Measurements from ENCODE around the gene IL19. TPM values are rescaled to one million over a fixed set of nuclear protein-coding genes. Genes with fewer than 3 reads are reported as not detected.

IL19 gene
- total and polyA plus RNA-seq, 2 donors (not counting 3 experiments of a cell fraction or from before 2014, with no cell fraction given), result not detected

- Histone ChIP-seq H4K20me1 (replicated peaks; ENCODE audit: control insufficient read depth, extremely low read depth, insufficient read depth, low read length) (no peaks in the 10 kb centered on the region), H3K9ac (replicated peaks; ENCODE audit: extremely low read depth, insufficient read depth, low read length) (no peak overlapping the region), H3K4me2 (ENCODE audit: insufficient read depth, low read length) (no peak overlapping the region), H3K4me3 (replicated peaks in 1 of 3; ENCODE audit: insufficient read depth in 1 of 3, low read depth in 1 of 3, low read length in 3 of 3) (no peak overlapping the region), H3K27ac (ENCODE audit: insufficient read depth, low read depth, low read length) (no peak overlapping the region), H3K9me1 (replicated peaks; ENCODE audit: control insufficient read depth, extremely low read depth, insufficient read depth, low read length) (no peaks in the 10 kb centered on the region), H2AFZ (ENCODE audit: low read depth, low read length) (no peak overlapping the region), H3K79me2 (ENCODE audit: control insufficient read depth, insufficient read depth, low read length) (no peaks in the 10 kb centered on the region), H3K9me3 (replicated peaks; ENCODE audit: control insufficient read depth, insufficient read depth, low read length) (no peaks in the 10 kb centered on the region), H3K27me3 (ENCODE audit: control insufficient read depth in 2 of 2, insufficient read depth in 2 of 2, low read length in 2 of 2) (peaks cover 2 to 3% of the 10 kb centered on the region in 2 experiments), H3K36me3 (ENCODE audit: control insufficient read depth in 2 of 2, extremely low read depth in 1 of 2, insufficient read depth in 2 of 2, low read length in 2 of 2) (no peaks in the 10 kb centered on the region), H3K4me1 (ENCODE audit: control insufficient read depth, extremely low read depth, insufficient read depth, low read length) (no peaks in the 10 kb centered on the region)
- intact Hi-C loops (cut with micrococcal nuclease) (no loop called here), dilution Hi-C loops (cut with MboI; ENCODE audit: extremely low pct_ligation_motif_present, low sequenced_read_pairs) (no loop called here)
- DNase-seq (ENCODE audit: low read depth, low spot score) (no peak), FAIRE-seq (no peak)
- TF ChIP-seq MYC (IDR thresholded peaks at IDR 0.05; ENCODE audit: low read depth, low read length) (no peak), POLR2A (IDR thresholded peaks at IDR 0.05; ENCODE audit: low read depth, low read length) (no peak), EZH2 (IDR thresholded peaks at IDR 0.05; ENCODE audit: borderline replicate concordance, low read depth, low read length, severe bottlenecking) (no peak), POLR2AphosphoS5 (IDR thresholded peaks at IDR 0.05; ENCODE audit: insufficient read depth, low read depth, low read length) (no peak), GATA2 (IDR thresholded peaks at IDR 0.05; ENCODE audit: insufficient read depth, insufficient read length, low read depth, low read length) (no peak), CTCF (IDR thresholded peaks at IDR 0.05; ENCODE audit: extremely low read depth in 1 of 2, insufficient read depth in 1 of 2, low read depth in 1 of 2, low read length in 2 of 2) (no peak), JUN (IDR thresholded peaks at IDR 0.05; ENCODE audit: borderline replicate concordance, insufficient read depth, insufficient read length, low read depth) (no peak), FOS (IDR thresholded peaks at IDR 0.05; ENCODE audit: borderline replicate concordance, insufficient read depth, low read length) (no peak), MAX (IDR thresholded peaks at IDR 0.05; ENCODE audit: insufficient read depth, insufficient read length) (no peak)
- BruUV-seq (replicated peaks), result no TSS peak
- ChIA-PET CTCF (interaction anchor here (0.8 to 1.4 kb wide), 2 partner anchors 9 to 31 kb away, joined by 3 to 4 read pairs; no protein-coding TSS in a partner anchor), POLR2A (no interaction called here)
Observed at GRCh38 chr1:206786212-206786886, 15.8 kb downstream of the IL19 start.

Data from endothelial cell of umbilical vein (primary cell).